HepG2 (cell line): ENCODE data around the gene PLXNB2. TPM values are rescaled to one million over a fixed set of nuclear protein-coding genes. Genes with fewer than 3 reads are reported as not detected.

Experiments used
- ATAD3A ChIP-seq: sonication (generic); formaldehyde crosslinking; IDR thresholded peaks from 2 replicates; pipeline ENCODE4 v1.4.0; 2020; ENCODE audit warnings: missing genetic modification reagents
- CENPT ChIP-seq: sonication (generic); formaldehyde crosslinking; IDR thresholded peaks from 2 replicates; pipeline ENCODE4 v1.8.0; 2022; ENCODE audit warnings: low read depth, mild to moderate bottlenecking, moderate library complexity, missing genetic modification reagents
- CSRNP1 ChIP-seq: sonication (generic); formaldehyde crosslinking; IDR thresholded peaks from 2 replicates; pipeline ENCODE4 v1.8.1; 2023; ENCODE audit warnings: mild to moderate bottlenecking, missing genetic modification reagents
- KDM4B ChIP-seq: sonication (generic); formaldehyde crosslinking; IDR thresholded peaks from 2 replicates; pipeline ENCODE4 v1.4.0; 2020; ENCODE audit warnings: missing genetic modification reagents
- MTF1 ChIP-seq: sonication (generic); formaldehyde crosslinking; IDR thresholded peaks from 2 replicates; pipeline ENCODE4 v1.5.0; 2020; ENCODE audit warnings: missing genetic modification reagents
- NFKBIZ ChIP-seq: IDR thresholded peaks from 2 replicates; pipeline ENCODE4 v1.6.1; 2018; ENCODE audit warnings: missing genetic modification reagents, missing compliant biosample characterization
- NONO ChIP-seq, 2 experiments: fragments of 450-650 bp in 1 of 2; sonication (generic) in 1 of 2; formaldehyde crosslinking in 1 of 2; IDR thresholded peaks in 1 of 2; conservative IDR thresholded peaks in 1 of 2; 2 replicates each; pipeline versions ENCODE4 v1.6.1 to v1.8.0; 2017 to 2022; ENCODE audit warnings: mild to moderate bottlenecking in 1 of 2, missing genetic modification reagents in 1 of 2, moderate library complexity in 1 of 2
- SETDB1 ChIP-seq: sonication (generic); formaldehyde crosslinking; IDR thresholded peaks from 2 replicates; pipeline ENCODE4 v1.5.1; 2020; ENCODE audit warnings: missing genetic modification reagents, mild to moderate bottlenecking, borderline replicate concordance
- STAG1 ChIP-seq: sonication (generic); formaldehyde crosslinking; IDR thresholded peaks from 2 replicates; pipeline ENCODE4 v1.4.0; 2020; ENCODE audit warnings: missing genetic modification reagents
- ZFP82 ChIP-seq: sonication (generic); formaldehyde crosslinking; IDR thresholded peaks from 2 replicates; pipeline ENCODE4 v1.5.1; 2020; ENCODE audit warnings: mild to moderate bottlenecking, missing genetic modification reagents, borderline replicate concordance
- ZNF282 ChIP-seq: fragments of 450-650 bp; IDR thresholded peaks from 2 replicates; pipeline ENCODE4 v1.6.1; 2018; ENCODE audit not compliant: partially characterized antibody
- ZNF563 ChIP-seq: sonication (generic); formaldehyde crosslinking; IDR thresholded peaks from 2 replicates; pipeline ENCODE4 v1.8.0; 2022; ENCODE audit warnings: mild to moderate bottlenecking, moderate library complexity, missing genetic modification reagents
- ZNF7 ChIP-seq: IDR thresholded peaks from 2 replicates; pipeline ENCODE4 v1.6.1; 2016; ENCODE audit warnings: missing biosample characterization, missing genetic modification reagents
- ZNF776 ChIP-seq: sonication (generic); formaldehyde crosslinking; IDR thresholded peaks from 2 replicates; pipeline ENCODE4 v1.4.0; 2020; ENCODE audit warnings: mild to moderate bottlenecking, missing genetic modification reagents
- ZNF816 ChIP-seq: sonication (generic); formaldehyde crosslinking; IDR thresholded peaks from 2 replicates; pipeline ENCODE4 v1.8.0; 2022; ENCODE audit warnings: missing genetic modification reagents, mild to moderate bottlenecking, borderline replicate concordance
- ZSCAN9 ChIP-seq: IDR thresholded peaks from 2 replicates; pipeline ENCODE4 v1.6.1; 2016; ENCODE audit warnings: borderline replicate concordance
- polyA plus RNA-seq, 8 experiments: library from polyadenylated mRNA; depleted of rRNA in 3 of 8; stranded (reverse) in 7 of 8; unstranded in 1 of 8; fragments of >200 nt; fragmentation: Illumina TruSeq in 4 of 8; extraction: Trizol in 4 of 8; gene quantifications; 2 replicates each; pipeline versions ENCODE4 v1.2.1 to v1.2.3, GENCODE V29; 2011 to 2016; ENCODE audit warnings: low read depth in 4 of 8, missing spikeins in 1 of 8, mixed read lengths in 1 of 8; ENCODE audit not compliant: insufficient read depth in 1 of 8
- total RNA-seq, 5 experiments: library from RNA; depleted of rRNA; stranded (reverse); fragments of >200 nt; fragmentation: Illumina TruSeq; extraction: Trizol; gene quantifications; 2 replicates each; pipeline ENCODE4 v1.2.3, GENCODE V29; 2016; ENCODE audit warnings: low read depth in 1 of 5

PLXNB2 gene
- total and polyA plus RNA-seq, 2 of the 13 experiments (the other 11 are each of a cell fraction or from before 2014, with no cell fraction given): 32.6 to 68.9 TPM

GRCh38 chr22:50296658-50297490 lies 10.6 kb downstream of the PLXNB2 start (continued):
- TF ChIP-seq ATAD3A (no peak), NONO (IDR thresholded peaks at IDR 0.05) (no peak), NONO (CRISPR knock-in tag; conservative IDR thresholded peaks at IDR 0.05) (0 out of 2 replicates have a peak, but pooled peaks have one; percentile 34), MTF1 (no peak), SETDB1 (CRISPR knock-in tag) (no peak), CSRNP1 (CRISPR knock-in tag) (no peak), ZNF776 (CRISPR knock-in tag) (no peak), CENPT (CRISPR knock-in tag) (no peak), ZSCAN9 (CRISPR knock-in tag) (no peak), ZFP82 (no peak), ZNF816 (CRISPR knock-in tag) (no peak), ZNF7 (CRISPR knock-in tag) (no peak), NFKBIZ (CRISPR knock-in tag) (no peak), STAG1 (CRISPR knock-in tag) (no peak), ZNF563 (no peak), ZNF282 (no peak), KDM4B (no peak)
